Measurements from ENCODE around the gene STAT5A.

DNA sequence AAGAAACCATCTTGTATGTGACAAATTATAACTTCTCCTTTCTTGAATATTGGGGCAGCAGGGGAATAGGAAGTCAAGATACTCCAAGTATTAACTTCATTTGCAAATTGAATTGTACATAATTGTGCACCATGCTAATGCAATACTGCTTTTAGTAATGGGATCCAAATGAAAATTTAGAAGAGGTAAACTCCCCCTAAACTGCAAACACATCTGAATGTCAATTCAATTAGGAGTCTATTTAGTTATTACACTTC is 16.6 kb upstream of the STAT5A start:
- TF ChIP-seq, protein P1, sequence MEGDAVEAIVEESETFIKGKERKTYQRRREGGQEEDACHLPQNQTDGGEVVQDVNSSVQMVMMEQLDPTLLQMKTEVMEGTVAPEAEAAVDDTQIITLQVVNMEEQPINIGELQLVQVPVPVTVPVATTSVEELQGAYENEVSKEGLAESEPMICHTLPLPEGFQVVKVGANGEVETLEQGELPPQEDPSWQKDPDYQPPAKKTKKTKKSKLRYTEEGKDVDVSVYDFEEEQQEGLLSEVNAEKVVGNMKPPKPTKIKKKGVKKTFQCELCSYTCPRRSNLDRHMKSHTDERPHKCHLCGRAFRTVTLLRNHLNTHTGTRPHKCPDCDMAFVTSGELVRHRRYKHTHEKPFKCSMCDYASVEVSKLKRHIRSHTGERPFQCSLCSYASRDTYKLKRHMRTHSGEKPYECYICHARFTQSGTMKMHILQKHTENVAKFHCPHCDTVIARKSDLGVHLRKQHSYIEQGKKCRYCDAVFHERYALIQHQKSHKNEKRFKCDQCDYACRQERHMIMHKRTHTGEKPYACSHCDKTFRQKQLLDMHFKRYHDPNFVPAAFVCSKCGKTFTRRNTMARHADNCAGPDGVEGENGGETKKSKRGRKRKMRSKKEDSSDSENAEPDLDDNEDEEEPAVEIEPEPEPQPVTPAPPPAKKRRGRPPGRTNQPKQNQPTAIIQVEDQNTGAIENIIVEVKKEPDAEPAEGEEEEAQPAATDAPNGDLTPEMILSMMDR (IDR thresholded peaks at IDR 0.05), result no peak
- no peak for TF ChIP-seq POLR2AphosphoS5 (IDR thresholded peaks at IDR 0.05)
